ENCODE data around the gene ACSS1. TPM values are rescaled to one million over a fixed set of nuclear protein-coding genes. Genes with fewer than 3 reads are reported as not detected.

ACSS1 gene
- total and polyA plus RNA-seq, 2 of the 8 experiments (the other 6 are each of a cell fraction or from before 2014, with no cell fraction given), result 2.6 to 3.4 TPM

GRCh38 chr20:25005220-25005619, 52.7 kb downstream of the ACSS1 start:
- Histone ChIP-seq H3K27me3 (replicated peaks in 1 of 4; ENCODE audit: control insufficient read depth in 3 of 4, extremely low read depth in 1 of 4, insufficient read depth in 3 of 4, low read length in 3 of 4) (no peaks in the 10 kb centered on the region), H2BK15ac (ENCODE audit: low read length) (no peak overlapping the region), H3K18ac (ENCODE audit: extremely low read depth, low read length) (no peak overlapping the region), H2BK20ac (ENCODE audit: low read length) (no peak overlapping the region), H3K36me3 (ENCODE audit: control insufficient read depth in 2 of 4, insufficient read depth in 4 of 4, low read length in 3 of 4) (no peaks in the 10 kb centered on the region), H2AFZ (ENCODE audit: low read length) (no peak overlapping the region), H2BK12ac (ENCODE audit: low read depth, low read length) (no peak overlapping the region), H3K9ac (replicated peaks in 1 of 4; ENCODE audit: extremely low read depth in 1 of 4, low read depth in 3 of 4, low read length in 3 of 4) (no peak overlapping the region), H4K20me1 (replicated peaks in 1 of 2; ENCODE audit: control insufficient read depth in 1 of 2, insufficient read depth in 2 of 2, low read length in 2 of 2) (no peaks in the 10 kb centered on the region), H4K8ac (ENCODE audit: extremely low read depth, insufficient read depth, low read length) (no peak overlapping the region), H4K5ac (ENCODE audit: insufficient read length, low read depth, low read length) (no peak overlapping the region), H3K23ac (ENCODE audit: insufficient read length) (no peak overlapping the region), H3K79me1 (ENCODE audit: low read depth, low read length) (no peaks in the 10 kb centered on the region), H3K56ac (replicated peaks; ENCODE audit: insufficient read length, low read depth, low read length) (no peak overlapping the region), H3K23me2 (ENCODE audit: low read depth, low read length) (no peaks in the 10 kb centered on the region), H3K79me2 (ENCODE audit: control insufficient read depth in 1 of 2, insufficient read depth in 2 of 2, low read length in 2 of 2) (no peaks in the 10 kb centered on the region), H3K4me2 (ENCODE audit: insufficient read depth in 1 of 2, low read depth in 2 of 2, low read length in 2 of 2) (no peak overlapping the region), H3K4ac (replicated peaks; ENCODE audit: insufficient read length, low read depth, low read length) (no peak overlapping the region), H2AK5ac (ENCODE audit: low read depth, low read length) (no peak overlapping the region), H4K91ac (replicated peaks; ENCODE audit: insufficient read length, low read length) (no peak overlapping the region), H3K14ac (ENCODE audit: insufficient read length) (no peak overlapping the region), H3K4me1 (replicated peaks in 1 of 4; ENCODE audit: control insufficient read depth in 3 of 4, insufficient read depth in 4 of 4, low read length in 3 of 4) (no peaks in the 10 kb centered on the region), H3K4me3 (ENCODE audit: extremely low read depth in 1 of 4, insufficient read depth in 2 of 4, low read depth in 3 of 4, low read length in 4 of 4) (no peak overlapping the region), H3K9me3 (ENCODE audit: insufficient read depth in 2 of 2, low read depth in 1 of 2, low read length in 1 of 2) (no peaks in the 10 kb centered on the region), H2BK5ac (ENCODE audit: low read depth, low read length) (no peak overlapping the region), H3K27ac (ENCODE audit: low read depth, low read length) (no peak overlapping the region), H2BK120ac (replicated peaks; ENCODE audit: low read depth, low read length) (no peak overlapping the region)
- POLR2A ChIA-PET (ENCODE audit: partially characterized antibody), result no interaction called here
- TF ChIP-seq SP1 (IDR thresholded peaks at IDR 0.05; ENCODE audit: low read depth, low read length) (no peak), RAD21 (IDR thresholded peaks at IDR 0.05 in 1 of 2, conservative IDR thresholded peaks at IDR 0.05 in 1 of 2; ENCODE audit: low read depth in 2 of 2, low read length in 2 of 2) (no peak), CREB1 (IDR thresholded peaks at IDR 0.05) (no peak), POU5F1 (IDR thresholded peaks at IDR 0.05; ENCODE audit: low read depth, low read length) (no peak), BRCA1 (IDR thresholded peaks at IDR 0.05; ENCODE audit: low read depth, low read length) (no peak)
- no peak for FAIRE-seq
- CTCF ChIA-PET (ENCODE audit: partially characterized antibody), result interaction anchor here (1.1 kb wide), 1 partner anchor 59 kb away, joined by 4 read pairs; no protein-coding TSS in a partner anchor
- WGBS, 2 experiments (ENCODE audit: extremely low coverage in 1 of 2, insufficient coverage in 1 of 2, insufficient read length in 1 of 2, insufficient replicate concordance in 2 of 2, low coverage in 1 of 2, low lambda C conversion rate in 2 of 2, missing lambda C conversion rate in 1 of 2), result 88% methylated on average over 2 of the region's 2 CpGs; no CpG with 5 or more reads in 1 of the 2 experiments
- no peak for DNase-seq (ENCODE audit: low read depth in 1 of 2, low spot score in 2 of 2)
